ENCODE results near the gene SSU72.

DNA sequence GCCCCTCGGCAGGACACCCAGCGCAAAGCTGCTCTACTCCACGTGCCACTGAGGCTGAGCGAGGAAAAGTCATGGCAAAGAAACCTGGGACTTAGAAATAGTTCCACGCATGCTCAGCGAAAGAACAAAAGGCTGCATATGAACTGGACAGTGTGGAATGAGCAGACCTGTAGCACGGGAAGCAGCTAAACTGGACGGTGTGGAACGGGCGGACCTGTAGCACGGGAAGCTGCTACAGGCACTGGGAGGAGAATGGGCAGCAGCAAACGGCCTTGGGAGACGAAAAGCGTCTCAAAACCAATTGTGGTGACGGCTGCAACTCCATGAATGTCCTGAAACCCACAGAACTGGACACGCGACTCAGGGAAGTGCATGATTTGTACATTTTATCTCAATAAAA lies 15.6 kb downstream of the SSU72 start:
- no peak for TF ChIP-seq SP1 (IDR thresholded peaks at IDR 0.05)
- no peak for TF ChIP-seq YY1 (IDR thresholded peaks at IDR 0.05)
- no peak for TF ChIP-seq CTCF (IDR thresholded peaks at IDR 0.05; ENCODE audit: low read depth, low read length, missing input control)
- TF ChIP-seq MAX (IDR thresholded peaks at IDR 0.05), result no peak
- no peak for TF ChIP-seq RXRA (IDR thresholded peaks at IDR 0.05)
- TF ChIP-seq REST (IDR thresholded peaks at IDR 0.05), result no peak

Measured in liver (tissue), 3 donors.